Anterior cingulate cortex (tissue), 58 donors: ENCODE results near the gene BORA.
"Not testable (repeated sequence)": the region's sequence is repeated elsewhere in the genome, so short reads cannot be mapped to it uniquely, and the experiment has no call there.

Experiments used
- DNase-seq, 58 donors: peaks; one replicate each; lab custom pipeline; 2025; lab: John Stamatoyannopoulos, UW

Gene BORA

DNA sequence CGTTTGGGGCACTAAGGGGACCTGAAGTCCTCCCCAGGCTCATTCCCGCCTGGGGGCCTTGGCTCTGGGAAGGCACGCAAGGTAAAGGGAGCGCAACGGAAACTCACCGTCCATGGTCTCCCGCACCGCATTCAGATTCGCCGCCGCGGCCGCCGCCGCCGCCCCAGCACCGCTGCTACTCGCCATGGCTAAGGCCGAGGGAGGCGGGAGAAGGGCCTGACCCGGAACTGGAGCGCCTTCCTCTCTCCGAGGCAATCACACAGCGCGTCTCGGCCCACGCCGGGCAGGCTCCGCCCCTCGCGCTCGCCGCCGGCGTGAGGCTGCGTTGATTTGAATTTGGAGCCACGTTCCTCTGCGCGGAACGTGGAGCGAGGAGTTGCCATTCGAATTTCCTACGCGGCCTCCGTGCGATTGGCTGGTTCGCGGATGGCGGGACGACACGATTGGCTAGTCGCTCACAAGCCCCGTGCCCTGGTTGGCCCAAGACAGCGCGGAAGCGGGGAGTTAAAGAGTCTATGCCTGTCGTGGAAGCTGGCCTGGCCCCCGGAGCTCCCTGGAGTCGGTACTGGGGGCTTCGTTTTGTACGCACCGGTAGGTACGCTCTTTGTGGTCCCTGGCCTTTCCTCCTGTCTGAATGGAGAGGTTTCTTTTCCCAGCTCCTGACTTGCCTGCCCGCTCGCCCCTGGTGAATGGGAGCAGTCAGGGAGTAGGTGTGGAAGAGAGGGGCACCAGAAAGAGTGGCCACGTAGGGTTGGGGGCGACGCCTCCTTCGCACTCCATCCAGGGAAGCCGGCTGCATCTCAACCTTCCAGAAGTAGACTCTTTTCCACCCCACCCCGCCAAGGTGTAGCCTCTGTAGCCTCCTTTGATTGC, at the start of gene BORA, which contains the start of gene MZT1:
TSS of gene BORA (plus strand) at position 507 of the 873 bp plus-strand sequence. CDS start 1,018 bp downstream, outside the sequence.
TSS of gene MZT1 (minus strand) at position 213 of the 873 bp plus-strand sequence. CDS start at position 186, 27 bp downstream.
- peak; percentile 73 to 97 (median 92) for DNase-seq

DNA sequence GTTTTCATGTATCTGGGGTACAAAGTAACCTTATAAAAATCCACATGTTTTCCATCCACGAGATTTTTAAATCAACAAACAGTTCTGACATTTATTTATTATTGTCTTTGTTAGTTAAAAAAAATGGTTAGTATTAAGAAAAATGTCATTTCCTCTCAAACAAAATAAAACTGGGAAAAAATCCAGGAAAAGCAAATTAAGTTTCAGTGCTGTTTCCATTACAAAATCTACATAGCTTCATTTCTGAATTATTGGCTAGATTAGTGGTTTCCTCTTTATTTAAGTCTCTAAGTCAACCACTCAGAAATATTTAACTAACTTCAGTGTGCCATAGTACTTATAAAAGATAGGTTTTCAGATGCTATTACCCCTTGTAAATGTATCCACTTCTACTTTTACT, 49.4 kb upstream of the BORA start:
- no peak for DNase-seq

- no peak for DNase-seq
Measured at GRCh38 chr13:72680353-72680752, 47.4 kb upstream of the BORA start.

DNA sequence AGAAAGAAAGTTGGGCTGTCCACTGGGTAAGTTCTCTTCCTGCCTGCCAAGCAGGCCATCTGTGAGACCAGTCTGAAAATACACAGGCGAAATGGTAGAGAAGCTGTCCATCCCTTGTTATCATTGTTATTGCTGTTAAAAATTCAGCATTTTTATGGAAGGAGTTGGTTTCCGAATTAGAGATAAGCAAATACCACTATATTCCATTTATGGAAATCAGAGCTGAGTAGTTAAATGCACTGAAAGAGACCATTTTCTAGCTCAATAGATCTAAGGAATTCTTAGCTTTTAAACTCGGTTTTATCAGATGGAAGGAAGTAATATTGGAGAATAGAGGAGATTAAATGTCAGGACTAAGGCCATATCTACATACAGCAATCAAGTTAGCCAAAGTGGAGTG, 41.0 kb upstream of the BORA start:
- no peak for DNase-seq

DNA sequence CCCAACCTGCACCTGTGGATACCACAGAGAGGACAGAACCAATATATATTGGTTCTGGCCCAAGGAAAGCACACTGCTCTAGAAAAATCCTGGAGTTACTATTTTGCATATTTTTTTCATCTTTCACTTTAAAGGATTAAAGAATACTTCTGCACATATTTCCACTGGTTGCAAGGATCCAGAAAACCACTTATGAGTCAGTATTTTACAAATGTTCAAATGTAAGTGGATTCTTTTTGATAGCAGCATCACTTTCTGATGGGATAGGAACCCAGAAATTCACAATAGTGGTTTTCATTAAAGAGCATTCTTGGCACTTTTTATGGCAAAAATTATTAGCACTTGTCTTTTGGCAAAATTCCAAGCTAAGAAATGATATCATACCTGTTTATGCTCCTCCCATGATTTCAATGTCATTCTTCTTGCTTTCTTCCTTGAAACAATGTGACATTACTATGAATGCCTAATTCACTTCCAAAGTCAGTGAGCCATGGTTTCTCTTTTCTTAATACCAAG, 38.5 kb upstream of the BORA start:
- DNase-seq = no peak

GRCh38 chr13:72692884-72693514, 34.7 kb upstream of the BORA start:
- no peak for DNase-seq

- DNase-seq = no peak
Measured at GRCh38 chr13:72693832-72694231, 33.9 kb upstream of the BORA start.

DNA sequence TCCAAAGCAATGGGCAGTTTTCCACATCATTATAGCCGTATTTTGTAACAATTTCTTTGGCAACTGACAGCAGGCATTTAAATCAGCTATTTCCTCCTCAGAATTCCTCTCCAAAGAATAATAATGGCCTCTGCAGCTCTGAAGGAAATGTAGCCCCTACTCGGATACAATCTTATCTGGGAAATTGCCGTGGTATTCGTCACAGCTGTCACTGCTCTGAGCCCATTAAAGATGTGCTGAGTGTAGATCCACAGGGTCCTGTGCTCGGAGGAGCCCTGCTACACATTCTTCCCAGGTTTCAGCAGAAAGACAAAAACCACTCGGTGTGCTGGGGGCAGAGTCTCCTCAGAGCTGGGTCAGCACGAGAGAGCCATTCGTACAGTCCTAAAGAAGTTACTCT, 33.4 kb upstream of the BORA start:
- peak in 1 of 58 donors; percentile 1 for DNase-seq

DNA sequence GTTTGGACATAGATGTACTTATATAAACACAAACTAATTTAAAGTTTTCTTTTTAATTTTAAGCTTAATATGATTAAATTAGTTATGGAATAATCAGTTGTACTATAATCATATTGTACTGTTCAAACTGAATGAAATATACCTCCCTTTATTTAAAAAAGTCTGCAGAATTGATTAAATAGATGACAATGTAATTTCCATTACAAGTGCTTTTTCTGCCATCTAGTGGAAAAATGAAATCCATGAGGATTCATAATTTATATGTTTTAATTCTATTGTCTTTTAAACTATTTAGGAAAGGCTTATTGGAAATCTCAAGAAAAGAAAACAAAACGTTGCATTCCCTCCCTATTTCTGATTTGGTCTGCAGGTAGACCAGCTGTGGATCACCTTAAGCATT, 31.1 kb upstream of the BORA start:
- no peak for DNase-seq

- no peak for DNase-seq
Measured at GRCh38 chr13:72698164-72698563, 29.6 kb upstream of the BORA start.

GRCh38 chr13:72700509-72700908, 27.2 kb upstream of the BORA start:
- DNase-seq = no peak

GRCh38 chr13:72716776-72717175, 10.9 kb upstream of the BORA start:
- DNase-seq = no peak

DNA sequence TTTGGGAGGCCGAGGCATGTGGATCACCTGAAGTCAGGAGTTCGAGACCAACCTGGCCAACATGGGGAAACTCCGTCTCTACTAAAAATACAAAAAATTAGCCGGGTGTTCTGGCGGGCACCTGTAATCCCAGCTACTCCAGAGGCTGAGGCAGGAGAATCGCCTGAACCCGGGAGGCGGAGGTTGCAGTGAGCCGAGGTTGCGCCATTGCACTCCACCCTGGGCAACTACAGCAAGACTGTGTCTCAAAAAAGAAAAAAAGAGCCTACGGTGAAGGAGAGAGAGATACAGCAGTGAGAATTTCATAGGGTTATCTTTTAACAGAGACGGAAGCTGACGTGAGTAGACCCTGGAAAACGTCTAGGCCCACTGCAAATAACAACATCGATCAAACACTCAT, 1.5 kb upstream of the BORA start:
- not testable (repeated sequence) for DNase-seq

DNA sequence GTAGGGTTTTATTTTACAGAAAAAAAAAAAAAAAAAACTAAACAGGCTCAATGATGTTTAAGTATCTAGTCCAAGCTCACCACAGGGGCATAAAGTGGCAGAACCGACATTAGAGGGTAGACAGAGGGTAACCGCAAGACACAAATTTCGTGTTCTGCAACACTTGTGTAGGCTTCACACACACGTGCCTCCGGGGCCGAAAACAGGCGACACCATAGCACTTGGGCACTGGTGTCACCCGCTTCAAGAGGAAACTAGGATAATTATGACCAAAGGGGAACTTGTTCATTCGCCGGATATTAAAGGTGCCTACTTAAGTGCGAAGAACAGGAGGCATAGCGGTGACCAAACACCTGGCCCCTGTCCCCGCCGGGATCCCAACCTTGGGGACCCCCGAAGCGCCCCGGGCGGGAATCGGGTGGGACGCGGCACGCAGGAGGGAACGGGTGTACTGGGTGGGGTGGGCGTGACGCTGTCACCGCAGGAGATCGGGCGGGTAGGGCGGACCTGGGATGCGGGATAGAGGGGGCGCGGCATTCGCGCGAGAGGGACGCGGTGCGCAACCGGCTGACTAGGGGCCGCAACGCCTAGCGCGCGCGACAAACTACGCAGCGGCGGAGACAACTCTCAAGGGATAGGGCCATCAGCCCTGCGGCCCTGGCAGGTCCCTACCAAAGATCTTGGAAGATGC, 852 bp upstream of the BORA start:
- DNase-seq = peak in 24 of 58 donors; percentile 7 to 58 (median 32)

DNA sequence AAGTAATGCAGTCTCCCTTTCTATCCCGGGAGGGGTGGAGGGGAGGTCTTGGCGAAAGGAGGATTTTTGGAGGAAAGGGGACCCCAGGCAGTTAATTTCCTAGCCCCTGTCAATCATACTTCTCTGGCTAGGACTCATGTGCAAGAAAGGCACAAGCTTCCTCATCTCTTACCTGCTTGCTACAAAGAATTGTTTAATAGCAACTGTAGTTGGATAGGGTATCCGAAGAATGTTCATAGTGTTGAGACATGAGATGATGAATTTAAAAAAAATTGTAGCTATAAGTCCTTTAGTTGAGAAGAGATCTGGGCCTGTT, 525 bp downstream of the BORA start:
- DNase-seq = no peak

DNA sequence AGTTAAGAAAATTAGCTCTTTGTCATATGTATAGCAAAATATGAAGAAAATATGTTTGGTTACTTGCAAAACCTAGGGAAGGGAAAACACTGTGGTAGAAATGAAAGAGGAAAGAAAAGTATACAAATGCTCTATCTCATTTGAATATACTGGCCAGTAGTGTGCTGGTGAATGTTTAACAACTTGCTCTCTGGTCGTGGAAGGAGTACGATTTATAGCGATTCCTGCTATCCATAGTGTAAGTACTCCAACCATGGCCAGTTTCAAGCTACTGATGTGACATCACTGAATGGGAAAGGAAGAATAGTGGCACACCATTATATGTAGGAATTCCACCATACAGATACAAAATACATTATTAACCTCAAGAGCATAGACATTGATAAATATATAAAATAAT, 9.3 kb downstream of the BORA start:
- DNase-seq = no peak

DNA sequence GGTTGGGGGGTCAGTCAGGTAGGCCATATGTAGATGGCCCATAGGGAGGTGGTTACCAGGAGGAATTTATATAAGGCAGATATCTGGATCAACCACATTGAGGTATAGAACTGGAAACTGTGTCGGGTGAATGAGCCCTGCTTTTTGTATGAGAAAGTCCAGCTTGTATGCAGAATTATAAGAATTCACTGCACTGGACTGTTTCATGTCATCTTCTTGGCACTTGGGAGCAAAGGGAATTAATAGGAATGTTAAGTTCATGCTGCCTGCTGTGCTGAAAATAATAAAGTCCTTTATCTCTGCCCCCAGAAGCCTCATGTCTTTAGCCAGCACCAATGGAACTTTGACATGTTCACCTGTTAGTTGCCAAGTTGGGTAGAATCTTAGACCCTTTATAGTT, 12.3 kb downstream of the BORA start:
- no peak for DNase-seq

- DNase-seq = no peak
Measured at GRCh38 chr13:72745260-72745659, 17.5 kb downstream of the BORA start.

DNA sequence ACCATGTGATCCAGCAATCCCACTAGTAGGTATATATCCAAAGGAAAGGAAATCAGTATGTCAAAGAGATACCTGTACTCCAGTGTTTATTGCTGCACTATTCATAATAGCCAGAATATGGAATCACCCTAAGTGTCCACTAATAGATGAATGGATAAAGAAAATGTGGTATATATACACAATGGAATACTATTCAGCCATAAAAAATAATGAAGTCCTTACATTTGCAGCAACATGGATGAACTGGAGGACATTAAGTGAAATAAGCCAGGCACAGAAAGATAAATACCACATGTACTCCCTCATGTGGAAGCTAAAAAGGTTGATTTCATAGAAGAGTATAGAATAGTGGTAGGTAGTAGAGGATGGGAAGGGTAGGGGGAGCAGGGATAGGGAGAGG, 23.5 kb downstream of the BORA start:
- DNase-seq = no peak

GRCh38 chr13:72754111-72754510, 26.4 kb downstream of the BORA start:
- DNase-seq = no peak
